HL-60 (cell line): ENCODE data around the gene LIMA1.

Source experiments
- DNase-seq, 2 experiments: peaks; one replicate each; pipeline ENCODE4 v3.0.0-alpha.2; 2010 to 2020; ENCODE audit warnings: low read depth in 1 of 2, low spot score in 1 of 2
- H3K27ac ChIP-seq: fragments of 250-450 bp; sonication (Bioruptor Pico); replicated peaks from 2 replicates; pipeline ENCODE4 v1.5.1; 2020; ENCODE audit warnings: mild to moderate bottlenecking, moderate library complexity
- H3K27me3 ChIP-seq: fragments of 250-450 bp; sonication (Bioruptor Pico); 2 replicates; pipeline ENCODE4 v1.5.1; 2021; ENCODE audit warnings: mild to moderate bottlenecking, moderate library complexity; ENCODE audit not compliant: insufficient read depth, poor library complexity, severe bottlenecking
- H3K4me3 ChIP-seq: replicated peaks from 2 replicates; pipeline ENCODE4 v1.5.1; 2011; ENCODE audit warnings: mild to moderate bottlenecking, control low read depth, low read length; ENCODE audit not compliant: insufficient read depth
- CTCF ChIP-seq: IDR thresholded peaks from one replicate; pipeline ENCODE4 v1.5.1; 2011; ENCODE audit warnings: low read length, control low read depth, inconsistent platforms; ENCODE audit not compliant: insufficient read depth
- GABPA ChIP-seq: IDR thresholded peaks from 2 replicates; pipeline ENCODE4 v1.6.1; 2012; ENCODE audit warnings: low read depth
- POLR2AphosphoS5 ChIP-seq: IDR thresholded peaks from 2 replicates; pipeline ENCODE4 v1.6.1; 2012; ENCODE audit warnings: low read depth
- SPI1 ChIP-seq: IDR thresholded peaks from 2 replicates; pipeline ENCODE4 v1.6.1; 2012; ENCODE audit warnings: low read depth, mild to moderate bottlenecking, borderline replicate concordance
- TF ChIP-seq, protein P1 (sequence below): IDR thresholded peaks from 2 replicates; pipeline ENCODE4 v1.6.1; 2012; ENCODE audit warnings: low read depth; ENCODE audit not compliant: insufficient replicate concordance

The LIMA1 gene

DNA sequence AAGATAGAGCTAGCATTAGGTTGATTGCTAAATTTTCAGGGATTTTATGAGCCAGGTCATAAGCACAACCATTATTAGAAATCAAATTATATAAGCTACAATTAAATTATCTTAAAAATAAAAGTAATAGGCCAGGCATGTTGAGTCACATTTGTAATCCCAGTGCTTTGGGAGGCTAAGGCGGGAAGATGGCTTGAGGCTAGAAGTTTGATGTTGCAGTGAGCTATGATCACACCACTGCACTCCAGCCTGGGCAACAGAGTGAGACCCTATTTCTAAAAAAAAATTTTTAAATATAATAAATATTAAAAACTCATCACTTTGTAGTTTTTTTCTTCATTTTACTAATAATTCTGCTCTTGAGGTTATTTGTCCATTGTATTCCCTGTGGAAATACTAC lies 1.9 kb upstream of the LIMA1 start:
- H3K27ac ChIP-seq = no peak overlapping the region
- TF ChIP-seq POLR2AphosphoS5 = no peak
- TF ChIP-seq CTCF = no peak
- TF ChIP-seq, protein P1, sequence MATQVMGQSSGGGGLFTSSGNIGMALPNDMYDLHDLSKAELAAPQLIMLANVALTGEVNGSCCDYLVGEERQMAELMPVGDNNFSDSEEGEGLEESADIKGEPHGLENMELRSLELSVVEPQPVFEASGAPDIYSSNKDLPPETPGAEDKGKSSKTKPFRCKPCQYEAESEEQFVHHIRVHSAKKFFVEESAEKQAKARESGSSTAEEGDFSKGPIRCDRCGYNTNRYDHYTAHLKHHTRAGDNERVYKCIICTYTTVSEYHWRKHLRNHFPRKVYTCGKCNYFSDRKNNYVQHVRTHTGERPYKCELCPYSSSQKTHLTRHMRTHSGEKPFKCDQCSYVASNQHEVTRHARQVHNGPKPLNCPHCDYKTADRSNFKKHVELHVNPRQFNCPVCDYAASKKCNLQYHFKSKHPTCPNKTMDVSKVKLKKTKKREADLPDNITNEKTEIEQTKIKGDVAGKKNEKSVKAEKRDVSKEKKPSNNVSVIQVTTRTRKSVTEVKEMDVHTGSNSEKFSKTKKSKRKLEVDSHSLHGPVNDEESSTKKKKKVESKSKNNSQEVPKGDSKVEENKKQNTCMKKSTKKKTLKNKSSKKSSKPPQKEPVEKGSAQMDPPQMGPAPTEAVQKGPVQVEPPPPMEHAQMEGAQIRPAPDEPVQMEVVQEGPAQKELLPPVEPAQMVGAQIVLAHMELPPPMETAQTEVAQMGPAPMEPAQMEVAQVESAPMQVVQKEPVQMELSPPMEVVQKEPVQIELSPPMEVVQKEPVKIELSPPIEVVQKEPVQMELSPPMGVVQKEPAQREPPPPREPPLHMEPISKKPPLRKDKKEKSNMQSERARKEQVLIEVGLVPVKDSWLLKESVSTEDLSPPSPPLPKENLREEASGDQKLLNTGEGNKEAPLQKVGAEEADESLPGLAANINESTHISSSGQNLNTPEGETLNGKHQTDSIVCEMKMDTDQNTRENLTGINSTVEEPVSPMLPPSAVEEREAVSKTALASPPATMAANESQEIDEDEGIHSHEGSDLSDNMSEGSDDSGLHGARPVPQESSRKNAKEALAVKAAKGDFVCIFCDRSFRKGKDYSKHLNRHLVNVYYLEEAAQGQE = no peak
- no peak for TF ChIP-seq SPI1
- no peaks in the 10 kb centered on the region for H3K27me3 ChIP-seq
- H3K4me3 ChIP-seq = no peak overlapping the region
- no peak for DNase-seq

DNA sequence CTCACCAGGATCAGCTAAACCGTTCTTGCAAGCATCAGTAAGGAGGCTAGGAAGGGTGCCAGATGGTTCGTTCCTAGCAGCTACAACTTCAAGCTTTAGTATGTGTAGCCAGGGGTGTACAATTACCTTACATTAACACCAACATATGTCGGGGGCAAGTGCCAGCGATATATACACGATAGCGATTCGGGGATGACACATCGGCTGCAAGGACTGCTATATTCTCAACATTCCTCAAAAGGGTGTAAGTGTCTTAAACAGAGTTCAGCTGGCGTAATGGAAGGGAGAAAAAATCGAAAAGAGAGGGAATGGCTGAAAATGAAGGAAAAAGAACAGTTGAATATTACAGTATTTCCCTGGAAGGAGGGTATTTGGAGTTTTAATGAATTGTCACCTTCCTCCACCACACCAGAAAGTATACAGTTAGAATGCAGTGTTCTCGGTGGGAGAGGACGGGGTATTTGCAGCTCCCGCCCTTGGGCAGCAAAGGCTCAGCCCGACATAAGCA lies 545 bp downstream of the LIMA1 start:
- no peak for DNase-seq
- Histone ChIP-seq H3K27me3 (no peaks in the 10 kb centered on the region), H3K27ac (no peak overlapping the region), H3K4me3 (peak overlapping the region; percentile 92)
- TF ChIP-seq, protein P1 = no peak
- TF ChIP-seq CTCF = no peak

- TF ChIP-seq POLR2AphosphoS5 = no peak
- no peak for TF ChIP-seq GABPA
- TF ChIP-seq, protein P1 = no peak
- TF ChIP-seq CTCF = no peak
- TF ChIP-seq SPI1 = no peak
- no peaks in the 10 kb centered on the region for H3K27me3 ChIP-seq
- DNase-seq = no peak
- H3K4me3 ChIP-seq = no peak overlapping the region
- no peak overlapping the region for H3K27ac ChIP-seq
Observed at GRCh38 chr12:50279501-50279900, 3.8 kb downstream of the LIMA1 start.
